HEK293 (cell line): Measurements from ENCODE around the gene ZNF512.

Source experiments
- CTCF ChIA-PET: fragments of 350-600 bp; formaldehyde crosslinking; extraction: SDS; loops from one replicate; lab custom pipeline; 2021; ENCODE audit warnings: antibody characterized with exemption; lab: Yijun Ruan, JAX
- POLR2A ChIA-PET: fragments of 300-600 bp; formaldehyde crosslinking; extraction: SDS; loops from one replicate; lab custom pipeline; 2020; ENCODE audit warnings: antibody characterized with exemption, inconsistent platforms; lab: Yijun Ruan, JAX
- H3K27ac ChIP-seq: fragments of 200-500 bp; sonication (Bioruptor generic); 2 replicates; pipeline ENCODE4 v1.5.1; 2014; ENCODE audit warnings: low read depth, low read length, control low read depth, inconsistent platforms; ENCODE audit errors: extremely low read depth
- H3K36me3 ChIP-seq, 2 experiments: fragments of 200-500 bp in 1 of 2; sonication (Bioruptor generic) in 1 of 2; 1 replicate in 1 of 2; 2 replicates in 1 of 2; pipeline ENCODE4 v1.5.1; 2014 to 2017; ENCODE audit warnings: inconsistent platforms in 2 of 2, low read length in 2 of 2; ENCODE audit not compliant: control insufficient read depth in 2 of 2, insufficient read depth in 1 of 2
- H3K4me1 ChIP-seq: fragments of 200-500 bp; sonication (Bioruptor generic); 2 replicates; pipeline ENCODE4 v1.5.1; 2014; ENCODE audit warnings: mild to moderate bottlenecking, low read length, inconsistent platforms; ENCODE audit not compliant: control insufficient read depth, insufficient read depth
- H3K4me3 ChIP-seq: 2 replicates; pipeline ENCODE4 v1.5.1; 2011; ENCODE audit warnings: low read depth, mild to moderate bottlenecking, control low read depth, low read length, moderate library complexity
- H3K9me3 ChIP-seq: fragments of 200-500 bp; sonication (Bioruptor generic); 2 replicates; pipeline ENCODE4 v1.5.1; 2014; ENCODE audit warnings: low read depth, low read length, inconsistent platforms; ENCODE audit not compliant: control insufficient read depth, insufficient read depth
- BCL11A ChIP-seq: fragments of 450-650 bp; formaldehyde crosslinking; IDR thresholded peaks from 2 replicates; pipeline ENCODE4 v1.5.1; 2016; ENCODE audit warnings: low read depth, missing biosample characterization, missing genetic modification characterization
- CTCF ChIP-seq: fragments of 450-650 bp; formaldehyde crosslinking; IDR thresholded peaks from 2 replicates; pipeline ENCODE4 v1.5.1; 2016; ENCODE audit warnings: missing biosample characterization, missing genetic modification characterization
- GLI4 ChIP-seq: fragments of 450-650 bp; formaldehyde crosslinking; IDR thresholded peaks from 2 replicates; pipeline ENCODE4 v1.5.1; 2016; ENCODE audit warnings: missing biosample characterization, missing genetic modification characterization
- HOXA7 ChIP-seq: sonication (generic); formaldehyde crosslinking; IDR thresholded peaks from 2 replicates; pipeline ENCODE4 v1.8.1; 2022; ENCODE audit warnings: missing genetic modification reagents, borderline replicate concordance
- IKZF3 ChIP-seq: fragments of 450-650 bp; IDR thresholded peaks from 2 replicates; pipeline ENCODE4 v1.5.0; 2018; ENCODE audit warnings: missing biosample characterization, mild to moderate bottlenecking, missing genetic modification characterization, moderate library complexity
- MEIS1 ChIP-seq: sonication (generic); formaldehyde crosslinking; IDR thresholded peaks from 2 replicates; pipeline ENCODE4 v1.8.1; 2022; ENCODE audit warnings: missing genetic modification reagents, mild to moderate bottlenecking, borderline replicate concordance
- MZF1 ChIP-seq: fragments of 450-650 bp; formaldehyde crosslinking; IDR thresholded peaks from 2 replicates; pipeline ENCODE4 v1.5.1; 2017; ENCODE audit warnings: missing biosample characterization, missing genetic modification characterization, borderline replicate concordance
- REPIN1 ChIP-seq: fragments of 450-650 bp; formaldehyde crosslinking; IDR thresholded peaks from 2 replicates; pipeline ENCODE4 v1.5.1; 2017; ENCODE audit warnings: missing biosample characterization, missing genetic modification characterization, low read depth
- ZBTB26 ChIP-seq: fragments of 450-650 bp; formaldehyde crosslinking; optimal IDR thresholded peaks from 2 replicates; pipeline ENCODE3; 2016; ENCODE audit warnings: missing biosample characterization, mild to moderate bottlenecking, missing genetic modification characterization
- ZBTB48 ChIP-seq: fragments of 450-650 bp; formaldehyde crosslinking; IDR thresholded peaks from 2 replicates; pipeline ENCODE4 v1.5.1; 2016; ENCODE audit warnings: missing biosample characterization, missing genetic modification characterization
- ZIC2 ChIP-seq: fragments of 450-650 bp; formaldehyde crosslinking; IDR thresholded peaks from 2 replicates; pipeline ENCODE4 v1.5.1; 2016; ENCODE audit warnings: missing biosample characterization, missing genetic modification characterization
- ZNF23 ChIP-seq: fragments of 450-650 bp; formaldehyde crosslinking; IDR thresholded peaks from 2 replicates; pipeline ENCODE4 v1.5.1; 2016; ENCODE audit warnings: missing biosample characterization, missing genetic modification characterization, borderline replicate concordance
- ZNF239 ChIP-seq: fragments of 450-650 bp; formaldehyde crosslinking; IDR thresholded peaks from 2 replicates; pipeline ENCODE4 v1.5.1; 2016; ENCODE audit warnings: missing biosample characterization, missing genetic modification characterization
- ZNF341 ChIP-seq: fragments of 450-650 bp; formaldehyde crosslinking; IDR thresholded peaks from 2 replicates; pipeline ENCODE4; 2016; ENCODE audit warnings: low read depth, missing biosample characterization, missing genetic modification characterization
- ZNF626 ChIP-seq: fragments of 450-650 bp; sonication (Bioruptor Pico); formaldehyde crosslinking; IDR thresholded peaks from 2 replicates; pipeline ENCODE4 v1.5.1; 2018; ENCODE audit warnings: missing biosample characterization, missing genetic modification characterization, inconsistent platforms
- ZNF660 ChIP-seq: fragments of 450-650 bp; IDR thresholded peaks from 2 replicates; pipeline ENCODE4 v1.5.1; 2018; ENCODE audit warnings: missing biosample characterization, mild to moderate bottlenecking, missing genetic modification characterization
- ZNF792 ChIP-seq: fragments of 450-650 bp; formaldehyde crosslinking; IDR thresholded peaks from 2 replicates; pipeline ENCODE4 v1.5.1; 2016; ENCODE audit warnings: missing biosample characterization, missing genetic modification characterization
- ZNF843 ChIP-seq: fragments of 450-650 bp; formaldehyde crosslinking; IDR thresholded peaks from 2 replicates; pipeline ENCODE4 v1.5.1; 2016; ENCODE audit warnings: missing biosample characterization, missing genetic modification characterization
- TF ChIP-seq, protein P1 (sequence below): fragments of 450-650 bp; formaldehyde crosslinking; IDR thresholded peaks from 2 replicates; pipeline ENCODE4 v1.5.1; 2016; ENCODE audit warnings: missing biosample characterization, missing genetic modification characterization
- TF ChIP-seq, protein P2 (sequence below): fragments of 450-650 bp; formaldehyde crosslinking; IDR thresholded peaks from 2 replicates; pipeline ENCODE4 v1.5.1; 2016; ENCODE audit warnings: missing biosample characterization, missing genetic modification characterization

Gene ZNF512

DNA sequence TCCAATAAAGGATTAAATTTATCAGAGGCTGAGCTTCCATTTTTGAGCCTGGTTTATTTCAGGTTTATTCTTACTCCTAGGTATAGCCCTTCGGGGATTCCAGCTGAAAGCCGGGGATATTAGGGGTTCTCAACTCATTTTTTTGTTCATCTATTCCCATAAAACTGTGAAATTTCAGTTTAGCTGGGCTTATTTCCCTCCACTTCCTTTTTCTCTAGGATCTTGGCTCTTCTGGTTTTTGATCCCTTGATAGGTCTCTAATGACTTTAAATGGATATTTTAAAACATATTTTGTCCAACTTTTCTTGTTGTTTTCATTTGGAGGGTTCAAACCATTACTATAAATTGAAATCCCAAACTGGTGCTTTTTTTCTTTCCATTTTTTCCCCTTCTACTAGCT lies 23.6 kb upstream of the ZNF512 start:
- CTCF ChIA-PET, result interaction anchor here (0.6 kb wide), 1 partner anchor 149 kb away, joined by 3 read pairs; no protein-coding TSS in a partner anchor
- no peak for TF ChIP-seq ZBTB48 (tag by site-specific recombination)
- TF ChIP-seq GLI4, result no peak
- no peaks in the 10 kb centered on the region for H3K36me3 ChIP-seq
- no peak overlapping the region for H3K4me3 ChIP-seq
- no peak overlapping the region for H3K27ac ChIP-seq
- H3K9me3 ChIP-seq, result no peaks in the 10 kb centered on the region
- no peaks in the 10 kb centered on the region for H3K4me1 ChIP-seq
- POLR2A ChIA-PET, result no interaction called here

- no peak overlapping the region for H3K27ac ChIP-seq
- H3K4me1 ChIP-seq, result no peaks in the 10 kb centered on the region
- no peaks in the 10 kb centered on the region for H3K36me3 ChIP-seq
- ChIA-PET POLR2A (interaction anchor here (0.7 kb wide), 1 partner anchor 14 kb away, joined by 3 read pairs; no protein-coding TSS in a partner anchor), CTCF (no interaction called here)
- no peak for TF ChIP-seq ZNF843 (tag by site-specific recombination)
- TF ChIP-seq ZNF239 (tag by site-specific recombination), result no peak
- TF ChIP-seq ZIC2, result no peak
- TF ChIP-seq IKZF3 (tag by site-specific recombination), result no peak
- no peak for TF ChIP-seq ZNF660
- no peaks in the 10 kb centered on the region for H3K9me3 ChIP-seq
- no peak overlapping the region for H3K4me3 ChIP-seq
These were observed 21.8 kb upstream of the ZNF512 start for GRCh38 chr2:27561060-27561459.

DNA sequence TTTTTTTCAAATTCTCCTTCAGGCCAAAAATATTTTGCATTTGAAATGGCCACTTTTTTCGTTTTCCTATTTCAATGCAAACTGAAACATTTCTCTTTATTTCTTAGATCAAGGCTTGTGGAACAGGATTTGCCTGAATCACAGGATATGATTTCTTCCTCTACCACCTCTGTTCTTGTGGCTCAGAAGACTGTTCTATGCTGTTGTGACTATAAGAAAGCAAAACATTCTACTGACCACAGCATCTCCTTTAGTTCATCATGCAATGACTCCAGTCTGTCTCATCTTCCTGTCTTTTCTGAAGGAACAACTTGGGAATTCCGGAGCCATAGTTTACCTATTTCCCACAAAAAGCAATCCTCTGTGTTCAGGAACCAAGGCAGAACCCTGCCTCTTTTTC lies 16.2 kb upstream of the ZNF512 start:
- POLR2A ChIA-PET, result no interaction called here
- CTCF ChIA-PET, result no interaction called here

DNA sequence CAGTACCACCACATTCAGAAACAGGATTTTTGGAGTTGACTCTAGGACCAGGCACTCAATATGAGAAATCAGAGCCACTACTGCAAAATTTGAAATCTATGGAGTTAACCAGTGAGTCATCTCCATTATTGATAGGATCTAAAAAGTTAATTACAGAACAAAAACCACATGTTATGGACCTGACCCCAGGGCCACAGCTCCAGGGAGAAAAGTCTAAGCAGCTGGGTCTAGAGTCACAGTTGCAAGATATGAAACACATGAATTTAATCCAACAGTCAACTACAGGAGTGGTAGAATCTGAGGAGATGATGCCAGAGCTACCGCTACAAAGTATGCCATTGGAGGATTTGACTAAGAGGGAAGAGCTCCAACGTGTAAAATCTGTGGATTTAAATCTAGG lies 13.4 kb upstream of the ZNF512 start:
- H3K36me3 ChIP-seq, result no peaks in the 10 kb centered on the region
- H3K4me3 ChIP-seq, result no peak overlapping the region
- ChIA-PET CTCF (no interaction called here), POLR2A (no interaction called here)
- H3K4me1 ChIP-seq, result no peaks in the 10 kb centered on the region
- H3K27ac ChIP-seq, result no peak overlapping the region
- no peaks in the 10 kb centered on the region for H3K9me3 ChIP-seq
- TF ChIP-seq MEIS1 (CRISPR knock-in tag) (no peak), ZNF792 (no peak), REPIN1 (tag by site-specific recombination) (no peak), CTCF (tag by site-specific recombination) (no peak), HOXA7 (CRISPR knock-in tag) (no peak), ZNF341 (no peak), ZNF23 (no peak), ZNF626 (no peak), MZF1 (tag by site-specific recombination) (no peak), ZBTB26 (tag by site-specific recombination) (no peak)
- TF ChIP-seq, protein P1, sequence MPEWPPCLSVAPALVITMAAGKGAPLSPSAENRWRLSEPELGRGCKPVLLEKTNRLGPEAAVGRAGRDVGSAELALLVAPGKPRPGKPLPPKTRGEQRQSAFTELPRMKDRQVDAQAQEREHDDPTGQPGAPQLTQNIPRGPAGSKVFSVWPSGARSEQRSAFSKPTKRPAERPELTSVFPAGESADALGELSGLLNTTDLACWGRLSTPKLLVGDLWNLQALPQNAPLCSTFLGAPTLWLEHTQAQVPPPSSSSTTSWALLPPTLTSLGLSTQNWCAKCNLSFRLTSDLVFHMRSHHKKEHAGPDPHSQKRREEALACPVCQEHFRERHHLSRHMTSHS (tag by site-specific recombination), result no peak
- TF ChIP-seq, protein P2, sequence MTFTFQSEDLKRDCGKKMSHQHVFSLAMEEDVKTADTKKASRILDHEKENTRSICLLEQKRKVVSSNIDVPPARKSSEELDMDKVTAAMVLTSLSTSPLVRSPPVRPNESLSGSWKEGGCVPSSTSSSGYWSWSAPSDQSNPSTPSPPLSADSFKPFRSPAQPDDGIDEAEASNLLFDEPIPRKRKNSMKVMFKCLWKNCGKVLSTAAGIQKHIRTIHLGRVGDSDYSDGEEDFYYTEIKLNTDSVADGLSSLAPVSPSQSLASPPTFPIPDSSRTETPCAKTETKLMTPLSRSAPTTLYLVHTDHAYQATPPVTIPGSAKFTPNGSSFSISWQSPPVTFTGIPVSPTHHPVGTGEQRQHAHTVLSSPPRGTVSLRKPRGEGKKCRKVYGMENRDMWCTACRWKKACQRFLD (tag by site-specific recombination), result no peak

More for the DNA sequence above, 16.2 kb upstream of the ZNF512 start:
- Histone ChIP-seq H3K36me3 (no peaks in the 10 kb centered on the region), H3K9me3 (no peaks in the 10 kb centered on the region), H3K4me3 (no peak overlapping the region), H3K4me1 (no peaks in the 10 kb centered on the region), H3K27ac (no peak overlapping the region)
- no peak for TF ChIP-seq BCL11A (tag by site-specific recombination)
